Skeletal muscle tissue (tissue), 4 donors: Measurements from ENCODE around the gene TJAP1. TPM values are rescaled to one million over a fixed set of nuclear protein-coding genes. Genes with fewer than 3 reads are reported as not detected.
"Not testable (repeated sequence)": the region's sequence is repeated elsewhere in the genome, so short reads cannot be mapped to it uniquely, and the experiment has no call there.

Source experiments
- H3K27ac ChIP-seq: one replicate; pipeline ENCODE4 v1.7.0; 2013; ENCODE audit warnings: mild to moderate bottlenecking, low read depth, low read length, inconsistent platforms
- H3K27me3 ChIP-seq, 3 donors: one replicate each; pipeline ENCODE4 v1.7.0; 2013; ENCODE audit warnings: low read length in 3 of 3; ENCODE audit not compliant: control insufficient read depth in 3 of 3, insufficient read depth in 3 of 3
- H3K36me3 ChIP-seq, 3 donors: one replicate each; pipeline ENCODE4 v1.7.0; 2013; ENCODE audit warnings: low read length in 3 of 3; ENCODE audit not compliant: control insufficient read depth in 3 of 3, insufficient read depth in 3 of 3
- H3K4me1 ChIP-seq, 3 donors: one replicate each; pipeline ENCODE4 v1.7.0; 2013; ENCODE audit warnings: low read length in 3 of 3, mild to moderate bottlenecking in 3 of 3; ENCODE audit not compliant: control insufficient read depth in 3 of 3, insufficient read depth in 3 of 3
- H3K4me3 ChIP-seq, 3 donors: one replicate each; pipeline ENCODE4 v1.7.0; 2013; ENCODE audit warnings: low read length in 3 of 3
- H3K9ac ChIP-seq, 3 donors: one replicate each; pipeline ENCODE4 v1.7.0; 2013; ENCODE audit warnings: low read length in 3 of 3, mild to moderate bottlenecking in 3 of 3, moderate library complexity in 2 of 3, low read depth in 1 of 3
- H3K9me3 ChIP-seq, 3 donors: one replicate each; pipeline ENCODE4 v1.7.0; 2013; ENCODE audit warnings: low read length in 3 of 3; ENCODE audit not compliant: control insufficient read depth in 3 of 3
- total RNA-seq: library from RNA; depleted of rRNA; stranded (reverse); fragments of >200 nt; gene quantifications from one replicate; pipeline ENCODE4 v1.2.3, GENCODE V29; 2014
- donor health status: Osteomylitis.

The TJAP1 gene
- total RNA-seq, 1 donor from 2014 or later, result 7.8 TPM

- Histone ChIP-seq H3K27ac (no peak overlapping the region), H3K36me3 (no peaks in the 10 kb centered on the region), H3K9me3 (no peaks in the 10 kb centered on the region), H3K27me3 (peaks cover 24 to 27% (median 26%) of the 10 kb centered on the region in 3 donors), H3K4me1 (peaks cover 3 to 4% (median 4%) of the 10 kb centered on the region in 3 donors), H3K4me3 (no peak overlapping the region), H3K9ac (no peak overlapping the region)
These were observed 17.3 kb upstream of the TJAP1 start for GRCh38 chr6:43460032-43460431.

GRCh38 chr6:43461936-43462335 is 15.4 kb upstream of the TJAP1 start:
- Histone ChIP-seq H3K27me3 (peaks cover 14 to 15% (median 15%) of the 10 kb centered on the region in 3 donors), H3K4me1 (no peaks in the 10 kb centered on the region), H3K36me3 (no peaks in the 10 kb centered on the region), H3K27ac (no peak overlapping the region), H3K9me3 (no peaks in the 10 kb centered on the region), H3K9ac (no peak overlapping the region), H3K4me3 (no peak overlapping the region)

- H3K9me3 ChIP-seq, result no peaks in the 10 kb centered on the region
- H3K27ac ChIP-seq, result no peak overlapping the region
- H3K4me1 ChIP-seq, result no peaks in the 10 kb centered on the region
- H3K36me3 ChIP-seq, result no peaks in the 10 kb centered on the region
- no peak overlapping the region for H3K9ac ChIP-seq
- H3K4me3 ChIP-seq, result no peak overlapping the region
- peaks cover 11 to 21% (median 12%) of the 10 kb centered on the region in 3 donors for H3K27me3 ChIP-seq
These were observed 13.0 kb upstream of the TJAP1 start for GRCh38 chr6:43464337-43464736.

DNA sequence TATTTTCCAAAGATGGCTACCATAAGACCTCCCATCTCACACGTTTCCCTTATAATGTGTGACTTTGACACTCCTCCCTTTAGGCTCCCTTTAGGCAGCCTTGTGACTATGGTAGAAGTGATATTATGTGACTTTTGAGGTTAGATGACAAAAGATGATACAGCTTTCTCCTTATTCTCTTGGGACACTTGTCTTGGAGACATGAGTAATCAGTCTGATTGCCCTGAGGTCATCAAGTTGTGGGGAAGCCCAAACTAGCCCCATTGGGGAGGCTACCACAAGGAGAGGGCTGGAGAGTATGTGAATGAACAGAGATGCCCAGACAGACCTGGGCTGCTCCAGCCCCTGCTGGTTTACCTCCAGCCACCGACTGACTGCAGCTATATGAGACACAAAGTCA is 11.4 kb upstream of the TJAP1 start:
- no peak overlapping the region for H3K9ac ChIP-seq
- no peak overlapping the region for H3K4me3 ChIP-seq
- H3K27ac ChIP-seq, result no peak overlapping the region
- no peaks in the 10 kb centered on the region for H3K9me3 ChIP-seq
- H3K27me3 ChIP-seq, result peaks cover 8 to 16% (median 12%) of the 10 kb centered on the region in 3 donors
- H3K36me3 ChIP-seq, result no peaks in the 10 kb centered on the region
- no peaks in the 10 kb centered on the region for H3K4me1 ChIP-seq

GRCh38 chr6:43467265-43467664 is 10.1 kb upstream of the TJAP1 start:
- H3K27me3 ChIP-seq, result peaks cover 5 to 16% (median 8%) of the 10 kb centered on the region in 3 donors
- H3K27ac ChIP-seq, result not testable (repeated sequence)

GRCh38 chr6:43467752-43468151 is 9.6 kb upstream of the TJAP1 start:
- peaks cover 0 to 13% (median 8%) of the 10 kb centered on the region in 3 donors for H3K27me3 ChIP-seq
- H3K9me3 ChIP-seq, result no peaks in the 10 kb centered on the region
- H3K9ac ChIP-seq, result no peak overlapping the region
- no peak overlapping the region for H3K4me3 ChIP-seq
- H3K27ac ChIP-seq, result no peak overlapping the region
- no peaks in the 10 kb centered on the region for H3K36me3 ChIP-seq
- no peaks in the 10 kb centered on the region for H3K4me1 ChIP-seq

More at GRCh38 chr6:43467265-43467664, 10.1 kb upstream of the TJAP1 start:
- not testable (repeated sequence) for H3K9ac ChIP-seq, H3K4me3 ChIP-seq, H3K9me3 ChIP-seq, H3K4me1 ChIP-seq, H3K36me3 ChIP-seq

DNA sequence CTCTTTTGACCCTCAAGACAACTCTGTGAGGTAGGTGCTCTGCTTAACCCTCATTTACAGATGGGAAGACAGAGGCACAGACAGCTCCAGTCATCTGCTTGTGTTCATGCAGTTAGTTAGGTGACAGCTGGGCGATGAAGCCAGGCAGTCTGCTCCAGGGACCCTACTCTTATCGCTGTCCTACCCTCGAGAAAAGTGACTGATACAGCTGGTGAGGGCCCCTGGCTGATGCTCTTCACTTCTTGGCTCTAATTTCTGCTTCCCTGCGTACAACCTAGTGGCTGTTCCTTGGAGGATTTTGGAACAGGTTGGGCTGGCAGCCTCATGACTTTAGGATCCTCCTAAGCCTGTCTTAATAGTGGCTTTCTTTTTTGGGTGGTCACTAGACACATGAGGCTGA is 9.1 kb upstream of the TJAP1 start:
- H3K27ac ChIP-seq, result no peak overlapping the region
- H3K27me3 ChIP-seq, result peaks cover 0 to 12% (median 6%) of the 10 kb centered on the region in 3 donors
- no peaks in the 10 kb centered on the region for H3K4me1 ChIP-seq

DNA sequence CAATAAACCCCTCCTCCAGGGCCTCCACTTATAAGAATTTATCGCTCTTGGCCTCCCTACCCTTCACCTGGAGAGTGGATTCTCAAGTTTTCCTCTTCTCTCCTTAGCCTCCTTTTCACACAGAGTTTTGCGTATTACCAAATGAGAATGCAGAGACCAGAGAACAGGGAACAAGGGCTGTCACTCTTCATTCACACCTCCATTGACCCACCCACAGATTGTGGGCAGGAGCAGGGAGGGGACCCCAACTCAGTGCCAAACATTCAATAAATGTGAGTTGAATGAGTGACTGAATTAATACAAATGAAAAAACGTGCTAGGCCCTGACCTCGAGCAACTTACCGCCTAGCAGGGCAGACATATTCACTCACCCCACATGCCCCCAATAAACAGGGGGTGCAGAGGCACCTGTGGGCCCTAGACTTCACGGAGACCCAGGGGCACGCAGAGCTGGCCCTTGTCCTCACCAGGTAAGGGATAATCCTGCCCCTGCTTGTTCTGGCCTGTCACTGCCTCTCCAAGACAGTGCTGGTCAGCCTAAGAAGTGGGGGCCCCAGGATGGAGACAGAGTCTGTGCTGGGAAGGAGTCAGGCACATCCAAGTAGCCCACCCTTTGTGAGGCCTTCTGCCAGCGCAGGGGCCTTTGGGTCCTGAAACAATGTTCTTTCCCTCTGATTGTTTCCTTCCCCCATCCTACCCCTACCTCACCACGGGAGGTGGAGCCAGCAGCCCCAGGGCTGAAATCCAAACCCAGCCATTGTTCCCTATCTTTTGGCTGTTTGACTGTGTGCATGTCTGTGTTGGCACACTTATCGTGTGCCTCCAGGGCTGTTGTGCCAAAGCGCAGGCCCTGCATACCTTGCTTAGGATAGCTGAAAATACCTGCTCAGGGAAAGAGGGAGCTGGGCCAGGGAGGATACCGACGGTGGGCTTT is 8.4 kb upstream of the TJAP1 start:
- H3K4me1 ChIP-seq, result no peaks in the 10 kb centered on the region
- H3K9me3 ChIP-seq, result no peaks in the 10 kb centered on the region
- no peak overlapping the region for H3K9ac ChIP-seq
- H3K36me3 ChIP-seq, result no peaks in the 10 kb centered on the region
- peaks cover 0 to 12% (median 3%) of the 10 kb centered on the region in 3 donors for H3K27me3 ChIP-seq
- H3K4me3 ChIP-seq, result no peak overlapping the region
- H3K27ac ChIP-seq, result no peak overlapping the region

More for the DNA sequence above, 9.1 kb upstream of the TJAP1 start:
- Histone ChIP-seq H3K9me3 (no peaks in the 10 kb centered on the region), H3K9ac (no peak overlapping the region), H3K36me3 (no peaks in the 10 kb centered on the region), H3K4me3 (no peak overlapping the region)

DNA sequence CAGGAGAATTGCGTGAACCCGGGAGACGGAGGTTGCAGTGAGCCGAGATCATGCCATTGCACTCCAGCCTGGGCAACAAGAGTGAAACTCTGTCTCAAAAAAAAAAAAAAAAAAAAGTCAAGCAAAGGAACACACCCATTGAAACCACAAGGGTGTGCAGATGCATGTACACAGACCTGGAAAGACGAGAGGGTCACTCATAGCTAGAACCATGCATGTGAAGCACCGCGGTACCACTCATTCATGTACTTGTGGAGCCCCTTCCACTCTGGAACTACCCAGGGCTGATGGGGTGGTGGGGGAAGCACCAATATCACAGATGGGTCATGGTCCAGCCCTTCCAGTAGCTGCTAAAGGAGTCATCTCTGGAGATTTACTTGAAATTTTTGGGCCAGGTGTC is 7.4 kb upstream of the TJAP1 start:
- H3K27me3 ChIP-seq, result peaks cover 0 to 12% (median 3%) of the 10 kb centered on the region in 3 donors
- H3K27ac ChIP-seq, result no peak overlapping the region
- no peak overlapping the region for H3K9ac ChIP-seq
- no peaks in the 10 kb centered on the region for H3K4me1 ChIP-seq
- no peak overlapping the region for H3K4me3 ChIP-seq
- no peaks in the 10 kb centered on the region for H3K9me3 ChIP-seq
- no peaks in the 10 kb centered on the region for H3K36me3 ChIP-seq

DNA sequence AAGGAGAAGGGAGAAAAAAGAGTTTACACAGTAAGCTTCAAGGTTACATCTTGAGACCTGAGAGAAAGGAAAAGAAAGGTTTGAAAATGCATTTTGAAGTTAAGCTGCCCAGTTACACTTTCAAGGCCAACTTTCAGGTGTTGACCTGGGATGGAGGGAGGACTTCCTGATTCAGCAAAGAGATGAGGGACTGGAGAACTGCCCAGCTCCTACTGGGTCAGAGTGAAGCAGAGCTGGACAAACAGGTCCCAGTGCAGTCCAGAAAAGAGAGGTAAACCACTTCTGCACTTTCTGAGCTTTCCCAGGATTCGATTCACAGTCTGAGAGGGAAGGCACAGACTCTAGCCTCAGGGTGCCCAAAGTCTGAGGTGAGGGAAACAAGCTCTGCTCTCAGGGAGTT is 6.0 kb upstream of the TJAP1 start:
- Histone ChIP-seq H3K27ac (no peak overlapping the region), H3K36me3 (no peaks in the 10 kb centered on the region), H3K27me3 (peaks cover 0 to 7% (median 3%) of the 10 kb centered on the region in 3 donors), H3K4me1 (no peaks in the 10 kb centered on the region), H3K9ac (no peak overlapping the region), H3K4me3 (no peak overlapping the region), H3K9me3 (no peaks in the 10 kb centered on the region)
